Duodenal mucosa (tissue), 2 donors: ENCODE measurements around the gene ZNF346.

Experiments used
- H3K27ac ChIP-seq: one replicate; pipeline ENCODE4 v1.7.0; 2013; ENCODE audit warnings: low read depth, low read length
- H3K27me3 ChIP-seq, 2 donors: one replicate each; pipeline ENCODE4 v1.7.0; 2013; ENCODE audit warnings: low read length in 2 of 2, control low read depth in 1 of 2; ENCODE audit not compliant: insufficient read depth in 2 of 2, control insufficient read depth in 1 of 2
- H3K36me3 ChIP-seq, 2 donors: one replicate each; pipeline ENCODE4 v1.7.0; 2013; ENCODE audit warnings: low read length in 2 of 2, control low read depth in 1 of 2; ENCODE audit not compliant: insufficient read depth in 2 of 2, control insufficient read depth in 1 of 2
- H3K4me1 ChIP-seq, 2 donors: one replicate each; pipeline ENCODE4 v1.7.0; 2013; ENCODE audit warnings: low read length in 2 of 2, control low read depth in 1 of 2; ENCODE audit not compliant: insufficient read depth in 2 of 2, control insufficient read depth in 1 of 2
- H3K4me3 ChIP-seq, 2 donors: one replicate each; pipeline ENCODE4 v1.7.0; 2013; ENCODE audit warnings: low read length in 2 of 2, low read depth in 1 of 2
- H3K9ac ChIP-seq, 2 donors: one replicate each; pipeline ENCODE4 v1.7.0; 2013; ENCODE audit warnings: low read length in 2 of 2, low read depth in 1 of 2
- H3K9me3 ChIP-seq, 2 donors: one replicate each; pipeline ENCODE4 v1.7.0; 2013; ENCODE audit warnings: low read length in 2 of 2, control low read depth in 1 of 2; ENCODE audit not compliant: control insufficient read depth in 1 of 2

ZNF346 gene

GRCh38 chr5:177080265-177080664, 57.8 kb downstream of the ZNF346 start:
- H3K4me1 ChIP-seq: no peaks in the 10 kb centered on the region
- no peaks in the 10 kb centered on the region for H3K27me3 ChIP-seq
- H3K9me3 ChIP-seq: no peaks in the 10 kb centered on the region
- no peak overlapping the region for H3K27ac ChIP-seq
- H3K4me3 ChIP-seq: no peak overlapping the region
- H3K36me3 ChIP-seq: no peaks in the 10 kb centered on the region
- H3K9ac ChIP-seq: no peak overlapping the region

- Histone ChIP-seq H3K4me1 (peaks cover 8 to 9% of the 10 kb centered on the region in 2 donors), H3K36me3 (no peaks in the 10 kb centered on the region), H3K27me3 (no peaks in the 10 kb centered on the region), H3K9me3 (no peaks in the 10 kb centered on the region), H3K27ac (no peak overlapping the region), H3K9ac (no peak overlapping the region), H3K4me3 (no peak overlapping the region)
Measured at GRCh38 chr5:177081859-177082258, 59.4 kb downstream of the ZNF346 start.

GRCh38 chr5:177083357-177083756, 60.9 kb downstream of the ZNF346 start:
- Histone ChIP-seq H3K9me3 (no peaks in the 10 kb centered on the region), H3K27ac (no peak overlapping the region), H3K27me3 (no peaks in the 10 kb centered on the region)

GRCh38 chr5:177084175-177084574, 61.7 kb downstream of the ZNF346 start:
- Histone ChIP-seq H3K27ac (no peak overlapping the region), H3K4me1 (peaks cover 19% of the 10 kb centered on the region in 2 donors), H3K9ac (no peak overlapping the region), H3K36me3 (no peaks in the 10 kb centered on the region), H3K4me3 (no peak overlapping the region), H3K9me3 (no peaks in the 10 kb centered on the region), H3K27me3 (no peaks in the 10 kb centered on the region)

More at GRCh38 chr5:177083357-177083756, 60.9 kb downstream of the ZNF346 start:
- Histone ChIP-seq H3K4me1 (peaks cover 11% of the 10 kb centered on the region in 2 donors), H3K36me3 (no peaks in the 10 kb centered on the region), H3K9ac (no peak overlapping the region), H3K4me3 (no peak overlapping the region)

- H3K27me3 ChIP-seq: no peaks in the 10 kb centered on the region
- H3K4me3 ChIP-seq: peak overlapping the region; percentile 9 to 32
- H3K9me3 ChIP-seq: no peaks in the 10 kb centered on the region
- peaks cover 6 to 7% of the 10 kb centered on the region in 2 donors for H3K36me3 ChIP-seq
- H3K4me1 ChIP-seq: peaks cover 38 to 39% of the 10 kb centered on the region in 2 donors
- H3K9ac ChIP-seq: peak overlapping the region; percentile 26 to 49
- peak overlapping the region; percentile 43 for H3K27ac ChIP-seq
Measured at GRCh38 chr5:177085985-177086653, 63.6 kb downstream of the ZNF346 start.

GRCh38 chr5:177086654-177087397, 64.3 kb downstream of the ZNF346 start, which contains the start of gene FGFR4:
TSS of gene FGFR4 (plus strand) at chr5:177086915. CDS start at chr5:177089603, 2,688 bp downstream.
- peak within 1 kb of the TSS; percentile 84 for H3K27ac ChIP-seq
- peak within 1 kb of the TSS; percentile 69 to 80 for H3K9ac ChIP-seq

GRCh38 chr5:177087398-177088005, 65.0 kb downstream of the ZNF346 start:
- peaks cover 18 to 20% of the 10 kb centered on the region in 2 donors for H3K36me3 ChIP-seq
- H3K4me1 ChIP-seq: peaks cover 44% of the 10 kb centered on the region in 2 donors
- H3K27me3 ChIP-seq: no peaks in the 10 kb centered on the region
- H3K4me3 ChIP-seq: peak overlapping the region; percentile 77 to 83
- peak overlapping the region; percentile 73 for H3K27ac ChIP-seq
- H3K9me3 ChIP-seq: no peaks in the 10 kb centered on the region
- peak overlapping the region; percentile 69 to 80 for H3K9ac ChIP-seq

More at GRCh38 chr5:177086654-177087397, 64.3 kb downstream of the ZNF346 start, which contains the start of gene FGFR4:
- H3K4me3 ChIP-seq: peak within 1 kb of the TSS; percentile 77 to 83
- peaks cover 43 to 44% of the 10 kb centered on the region in 2 donors for H3K4me1 ChIP-seq
- no peaks in the 10 kb centered on the region for H3K9me3 ChIP-seq
- no peaks in the 10 kb centered on the region for H3K27me3 ChIP-seq
- H3K36me3 ChIP-seq: peaks cover 13% of the 10 kb centered on the region in 2 donors

- Histone ChIP-seq H3K36me3 (peaks cover 18 to 36% of the 10 kb centered on the region in 2 donors), H3K27ac (no peak overlapping the region), H3K4me3 (peak overlapping the region; percentile 51 to 59), H3K9me3 (no peaks in the 10 kb centered on the region), H3K9ac (peak overlapping the region; percentile 57 to 58), H3K4me1 (peaks cover 44 to 45% of the 10 kb centered on the region in 2 donors), H3K27me3 (no peaks in the 10 kb centered on the region)
Measured at GRCh38 chr5:177089127-177089526, 66.6 kb downstream of the ZNF346 start.

GRCh38 chr5:177089825-177090641, 67.5 kb downstream of the ZNF346 start:
- no peak overlapping the region for H3K27ac ChIP-seq
- peak overlapping the region in 1 of 2 donors; percentile 59 for H3K4me3 ChIP-seq
- no peaks in the 10 kb centered on the region for H3K27me3 ChIP-seq
- H3K36me3 ChIP-seq: peaks cover 18 to 42% of the 10 kb centered on the region in 2 donors
- peak overlapping the region in 1 of 2 donors; percentile 58 for H3K9ac ChIP-seq
- no peaks in the 10 kb centered on the region for H3K9me3 ChIP-seq
- H3K4me1 ChIP-seq: peaks cover 44 to 52% of the 10 kb centered on the region in 2 donors
